Measurements from ENCODE around the gene HAP1.

The HAP1 gene

DNA sequence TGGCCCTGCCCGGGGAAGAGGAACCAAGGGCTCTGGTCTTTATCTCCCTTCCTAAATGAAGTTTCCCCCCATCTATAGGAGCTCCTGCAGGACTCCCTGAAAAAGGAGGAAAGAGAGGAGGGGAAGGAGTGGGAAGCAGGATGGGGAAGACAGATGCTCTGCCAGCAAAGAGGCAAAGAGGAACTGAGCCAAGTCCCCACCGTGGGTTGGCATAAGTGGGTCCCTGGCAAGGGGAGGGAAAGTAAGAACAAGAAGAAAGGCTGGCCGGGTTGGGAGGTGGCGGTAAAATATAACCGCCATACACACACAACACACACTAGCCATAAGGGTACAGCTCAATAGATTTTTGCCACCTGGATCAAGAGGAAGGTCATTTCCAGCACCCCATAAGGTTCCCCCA is 51.8 kb downstream of the HAP1 start:
- DNase-seq (ENCODE audit: low spot score) = no peak
- no peak for TF ChIP-seq CTCF (IDR thresholded peaks at IDR 0.05; ENCODE audit: borderline replicate concordance, control extremely low read depth, extremely low read depth, insufficient read depth, missing control alignments)
- in situ Hi-C loops (cut with MboI; ENCODE audit: low sequenced_read_pairs, unreplicated experiment) = no loop called here

- DNase-seq (ENCODE audit: low spot score) = no peak
- in situ Hi-C loops (cut with MboI; ENCODE audit: low sequenced_read_pairs, unreplicated experiment) = no loop called here
- TF ChIP-seq CTCF (IDR thresholded peaks at IDR 0.05; ENCODE audit: borderline replicate concordance, control extremely low read depth, extremely low read depth, insufficient read depth, missing control alignments) = no peak
Observed at GRCh38 chr17:41681776-41682175, 52.7 kb downstream of the HAP1 start.

GRCh38 chr17:41680426-41681040 is 53.9 kb downstream of the HAP1 start:
- TF ChIP-seq CTCF (IDR thresholded peaks at IDR 0.05; ENCODE audit: borderline replicate concordance, control extremely low read depth, extremely low read depth, insufficient read depth, missing control alignments) = no peak
- no peak for DNase-seq (ENCODE audit: low spot score)
- in situ Hi-C loops (cut with MboI; ENCODE audit: low sequenced_read_pairs, unreplicated experiment) = no loop called here

GRCh38 chr17:41679740-41680425 is 54.6 kb downstream of the HAP1 start:
- in situ Hi-C loops (cut with MboI; ENCODE audit: low sequenced_read_pairs, unreplicated experiment) = no loop called here
- TF ChIP-seq CTCF (IDR thresholded peaks at IDR 0.05; ENCODE audit: borderline replicate concordance, control extremely low read depth, extremely low read depth, insufficient read depth, missing control alignments) = no peak

DNA sequence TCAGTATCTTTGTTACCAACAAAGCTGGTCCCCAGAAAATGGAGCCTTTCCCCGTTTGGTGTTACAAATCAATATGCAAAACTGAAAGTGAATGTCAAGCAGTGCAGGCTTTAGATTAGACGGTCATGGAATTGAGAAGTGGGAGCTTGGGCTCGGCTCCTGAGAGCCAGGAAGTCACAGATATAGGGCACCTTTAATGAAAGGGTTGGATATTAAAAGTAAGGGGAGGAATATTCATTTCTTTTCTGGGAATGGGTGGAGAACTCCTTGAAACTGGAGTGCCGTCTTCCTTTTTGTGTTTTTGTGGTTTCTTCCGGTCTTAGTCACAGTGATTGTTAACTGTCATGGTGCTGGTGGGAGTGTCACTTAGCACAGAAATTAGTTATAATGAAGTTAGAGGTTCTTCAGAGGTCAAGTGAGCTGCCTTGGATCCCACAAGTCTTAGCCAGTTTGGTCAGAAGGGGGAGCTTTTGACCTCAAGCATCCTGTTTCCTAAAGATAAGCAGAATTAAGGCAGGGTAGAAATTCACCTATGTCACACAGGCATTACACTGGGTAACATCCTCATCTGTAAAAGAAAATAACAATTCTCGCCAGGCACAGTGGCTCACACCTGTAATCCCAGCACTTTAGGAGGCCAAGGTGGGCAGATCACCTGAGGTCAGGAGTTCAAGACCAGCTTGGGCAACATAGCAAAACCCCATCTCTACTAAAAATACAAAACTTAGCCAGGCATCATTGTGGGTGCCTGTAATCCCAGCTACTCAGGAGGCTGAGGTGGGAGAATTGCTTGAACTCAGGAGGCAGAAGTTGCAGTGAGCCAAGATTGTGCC is 55.3 kb downstream of the HAP1 start:
- DNase-seq (ENCODE audit: low spot score) = no peak
- TF ChIP-seq CTCF (IDR thresholded peaks at IDR 0.05; ENCODE audit: borderline replicate concordance, control extremely low read depth, extremely low read depth, insufficient read depth, missing control alignments) = no peak
- in situ Hi-C loops (cut with MboI; ENCODE audit: low sequenced_read_pairs, unreplicated experiment) = no loop called here

More at GRCh38 chr17:41679740-41680425, 54.6 kb downstream of the HAP1 start:
- no peak for DNase-seq (ENCODE audit: low spot score)

DNA sequence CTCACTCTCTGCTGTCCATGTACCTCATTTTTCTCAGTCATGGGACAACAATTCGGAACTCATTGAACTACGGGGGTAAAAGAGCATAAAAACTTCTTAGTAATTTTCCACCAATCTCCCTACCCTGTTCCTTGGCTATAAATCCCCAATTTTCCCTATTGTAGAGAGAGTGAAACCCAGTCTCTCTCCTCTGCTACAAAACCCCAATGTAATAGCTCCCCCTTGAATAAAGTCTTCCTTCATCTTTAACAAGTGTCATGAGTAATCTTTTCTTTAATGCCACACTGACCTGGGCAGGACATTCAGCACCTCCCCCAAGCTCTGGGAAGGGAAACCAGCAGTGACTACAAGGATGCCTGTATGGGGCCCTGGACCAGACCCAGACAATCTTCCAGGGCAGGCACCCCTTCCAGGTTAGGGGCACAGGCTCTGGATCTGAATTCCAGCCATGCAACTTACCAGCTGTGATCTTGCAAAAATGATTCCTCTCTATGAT is 56.0 kb downstream of the HAP1 start:
- in situ Hi-C loops (cut with MboI; ENCODE audit: low sequenced_read_pairs, unreplicated experiment) = no loop called here
- DNase-seq (ENCODE audit: low spot score) = no peak
- no peak for TF ChIP-seq CTCF (IDR thresholded peaks at IDR 0.05; ENCODE audit: borderline replicate concordance, control extremely low read depth, extremely low read depth, insufficient read depth, missing control alignments)
